Measurements from ENCODE around the gene IL11. TPM values are rescaled to one million over a fixed set of nuclear protein-coding genes. Genes with fewer than 3 reads are reported as not detected.

IL11 gene
- total RNA-seq, 1 experiment from 2014 or later = 1.8 TPM

DNA sequence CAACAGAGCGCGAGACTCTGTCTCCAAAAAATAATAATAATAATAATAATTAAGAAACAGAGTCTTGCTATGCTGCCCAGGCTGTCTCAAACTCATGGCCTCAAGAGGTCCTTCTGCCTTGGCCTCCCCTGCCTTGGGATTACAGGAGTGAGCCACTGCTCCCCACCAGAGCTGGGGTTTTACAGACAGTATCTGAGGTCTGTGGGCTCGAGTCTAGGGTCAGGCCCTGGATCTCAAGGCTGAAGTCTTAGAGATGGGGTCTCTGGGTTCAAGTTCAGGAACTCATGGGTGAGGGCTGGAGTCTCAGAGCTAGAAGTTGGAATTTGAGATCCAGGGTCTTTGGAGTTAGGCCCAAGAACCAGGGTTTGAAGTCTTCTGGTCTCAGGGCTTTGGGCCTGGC is 3.5 kb downstream of the IL11 start (continued):
- TF ChIP-seq JUN (CRISPR knock-in tag; IDR thresholded peaks at IDR 0.05) (no peak), RORB (CRISPR knock-in tag; IDR thresholded peaks at IDR 0.05) (no peak), GTF2I (CRISPR knock-in tag; conservative IDR thresholded peaks at IDR 0.05) (no peak)
- TF ChIP-seq, protein P1, sequence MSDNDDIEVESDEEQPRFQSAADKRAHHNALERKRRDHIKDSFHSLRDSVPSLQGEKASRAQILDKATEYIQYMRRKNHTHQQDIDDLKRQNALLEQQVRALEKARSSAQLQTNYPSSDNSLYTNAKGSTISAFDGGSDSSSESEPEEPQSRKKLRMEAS (CRISPR knock-in tag; IDR thresholded peaks at IDR 0.05) = no peak
- TF ChIP-seq, protein P2, sequence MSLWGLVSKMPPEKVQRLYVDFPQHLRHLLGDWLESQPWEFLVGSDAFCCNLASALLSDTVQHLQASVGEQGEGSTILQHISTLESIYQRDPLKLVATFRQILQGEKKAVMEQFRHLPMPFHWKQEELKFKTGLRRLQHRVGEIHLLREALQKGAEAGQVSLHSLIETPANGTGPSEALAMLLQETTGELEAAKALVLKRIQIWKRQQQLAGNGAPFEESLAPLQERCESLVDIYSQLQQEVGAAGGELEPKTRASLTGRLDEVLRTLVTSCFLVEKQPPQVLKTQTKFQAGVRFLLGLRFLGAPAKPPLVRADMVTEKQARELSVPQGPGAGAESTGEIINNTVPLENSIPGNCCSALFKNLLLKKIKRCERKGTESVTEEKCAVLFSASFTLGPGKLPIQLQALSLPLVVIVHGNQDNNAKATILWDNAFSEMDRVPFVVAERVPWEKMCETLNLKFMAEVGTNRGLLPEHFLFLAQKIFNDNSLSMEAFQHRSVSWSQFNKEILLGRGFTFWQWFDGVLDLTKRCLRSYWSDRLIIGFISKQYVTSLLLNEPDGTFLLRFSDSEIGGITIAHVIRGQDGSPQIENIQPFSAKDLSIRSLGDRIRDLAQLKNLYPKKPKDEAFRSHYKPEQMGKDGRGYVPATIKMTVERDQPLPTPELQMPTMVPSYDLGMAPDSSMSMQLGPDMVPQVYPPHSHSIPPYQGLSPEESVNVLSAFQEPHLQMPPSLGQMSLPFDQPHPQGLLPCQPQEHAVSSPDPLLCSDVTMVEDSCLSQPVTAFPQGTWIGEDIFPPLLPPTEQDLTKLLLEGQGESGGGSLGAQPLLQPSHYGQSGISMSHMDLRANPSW (CRISPR knock-in tag; conservative IDR thresholded peaks at IDR 0.05; ENCODE audit: low read depth) = no peak

DNA sequence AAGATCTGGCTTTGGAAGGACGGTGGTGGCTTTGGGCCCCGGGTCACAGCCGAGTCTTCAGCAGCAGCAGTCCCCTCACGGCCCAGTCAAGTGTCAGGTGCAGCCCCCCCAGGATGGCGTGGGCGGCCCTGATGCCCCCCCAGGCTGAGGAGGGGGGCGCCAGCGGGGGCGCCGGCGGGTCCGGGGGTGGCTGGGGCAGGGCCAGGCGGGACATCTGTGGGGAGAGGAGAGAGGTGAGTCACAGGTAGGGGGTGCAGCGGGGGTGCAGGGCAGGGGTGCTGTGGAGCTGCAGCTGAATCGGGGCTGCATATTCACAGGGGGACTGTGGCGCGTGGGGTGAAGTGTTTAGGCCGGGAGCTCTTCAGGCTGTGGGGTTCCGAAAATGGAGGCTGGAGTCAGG is 4.3 kb downstream of the IL11 start:
- no peaks in the 10 kb centered on the region for H3K36me3 Mint-ChIP-seq
- ATAC-seq (no peak), DNase-seq (ENCODE audit: low spot score) (no peak)
- no peaks in the 10 kb centered on the region for H3K9me3 Mint-ChIP-seq
- POLR2A ChIA-PET = no interaction called here
- H3K27me3 Mint-ChIP-seq (ENCODE audit: low read depth) = peaks cover 66% of the 10 kb centered on the region
- no peak overlapping the region for H3K4me3 Mint-ChIP-seq
- H3K4me1 Mint-ChIP-seq = peaks cover 7% of the 10 kb centered on the region
- CTCF ChIA-PET = interaction anchor here (1.0 to 1.3 kb wide), 4 partner anchors 10 to 52 kb away, joined by 3 to 4 read pairs (median 3); no protein-coding TSS in a partner anchor
- no peak overlapping the region for H3K27ac Mint-ChIP-seq
- TF ChIP-seq, protein P3, sequence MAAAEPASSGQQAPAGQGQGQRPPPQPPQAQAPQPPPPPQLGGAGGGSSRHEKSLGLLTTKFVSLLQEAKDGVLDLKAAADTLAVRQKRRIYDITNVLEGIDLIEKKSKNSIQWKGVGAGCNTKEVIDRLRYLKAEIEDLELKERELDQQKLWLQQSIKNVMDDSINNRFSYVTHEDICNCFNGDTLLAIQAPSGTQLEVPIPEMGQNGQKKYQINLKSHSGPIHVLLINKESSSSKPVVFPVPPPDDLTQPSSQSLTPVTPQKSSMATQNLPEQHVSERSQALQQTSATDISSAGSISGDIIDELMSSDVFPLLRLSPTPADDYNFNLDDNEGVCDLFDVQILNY (CRISPR knock-in tag; IDR thresholded peaks at IDR 0.05) = no peak
- TF ChIP-seq TEAD4 (CRISPR knock-in tag; IDR thresholded peaks at IDR 0.05) (no peak), ELF4 (CRISPR knock-in tag; IDR thresholded peaks at IDR 0.05; ENCODE audit: low read depth) (no peak), CBFB (CRISPR knock-in tag; IDR thresholded peaks at IDR 0.05; ENCODE audit: low read depth) (no peak), NFE2L1 (CRISPR knock-in tag; IDR thresholded peaks at IDR 0.05) (no peak), ZNF232 (CRISPR knock-in tag; IDR thresholded peaks at IDR 0.05) (no peak), IRF2 (CRISPR knock-in tag; IDR thresholded peaks at IDR 0.05; ENCODE audit: borderline replicate concordance, low read depth) (no peak), MXD4 (CRISPR knock-in tag; IDR thresholded peaks at IDR 0.05; ENCODE audit: borderline replicate concordance) (no peak)
- TF ChIP-seq, protein P4, sequence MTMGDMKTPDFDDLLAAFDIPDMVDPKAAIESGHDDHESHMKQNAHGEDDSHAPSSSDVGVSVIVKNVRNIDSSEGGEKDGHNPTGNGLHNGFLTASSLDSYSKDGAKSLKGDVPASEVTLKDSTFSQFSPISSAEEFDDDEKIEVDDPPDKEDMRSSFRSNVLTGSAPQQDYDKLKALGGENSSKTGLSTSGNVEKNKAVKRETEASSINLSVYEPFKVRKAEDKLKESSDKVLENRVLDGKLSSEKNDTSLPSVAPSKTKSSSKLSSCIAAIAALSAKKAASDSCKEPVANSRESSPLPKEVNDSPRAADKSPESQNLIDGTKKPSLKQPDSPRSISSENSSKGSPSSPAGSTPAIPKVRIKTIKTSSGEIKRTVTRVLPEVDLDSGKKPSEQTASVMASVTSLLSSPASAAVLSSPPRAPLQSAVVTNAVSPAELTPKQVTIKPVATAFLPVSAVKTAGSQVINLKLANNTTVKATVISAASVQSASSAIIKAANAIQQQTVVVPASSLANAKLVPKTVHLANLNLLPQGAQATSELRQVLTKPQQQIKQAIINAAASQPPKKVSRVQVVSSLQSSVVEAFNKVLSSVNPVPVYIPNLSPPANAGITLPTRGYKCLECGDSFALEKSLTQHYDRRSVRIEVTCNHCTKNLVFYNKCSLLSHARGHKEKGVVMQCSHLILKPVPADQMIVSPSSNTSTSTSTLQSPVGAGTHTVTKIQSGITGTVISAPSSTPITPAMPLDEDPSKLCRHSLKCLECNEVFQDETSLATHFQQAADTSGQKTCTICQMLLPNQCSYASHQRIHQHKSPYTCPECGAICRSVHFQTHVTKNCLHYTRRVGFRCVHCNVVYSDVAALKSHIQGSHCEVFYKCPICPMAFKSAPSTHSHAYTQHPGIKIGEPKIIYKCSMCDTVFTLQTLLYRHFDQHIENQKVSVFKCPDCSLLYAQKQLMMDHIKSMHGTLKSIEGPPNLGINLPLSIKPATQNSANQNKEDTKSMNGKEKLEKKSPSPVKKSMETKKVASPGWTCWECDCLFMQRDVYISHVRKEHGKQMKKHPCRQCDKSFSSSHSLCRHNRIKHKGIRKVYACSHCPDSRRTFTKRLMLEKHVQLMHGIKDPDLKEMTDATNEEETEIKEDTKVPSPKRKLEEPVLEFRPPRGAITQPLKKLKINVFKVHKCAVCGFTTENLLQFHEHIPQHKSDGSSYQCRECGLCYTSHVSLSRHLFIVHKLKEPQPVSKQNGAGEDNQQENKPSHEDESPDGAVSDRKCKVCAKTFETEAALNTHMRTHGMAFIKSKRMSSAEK (CRISPR knock-in tag; IDR thresholded peaks at IDR 0.05; ENCODE audit: borderline replicate concordance) = no peak
- TF ChIP-seq, protein P5, sequence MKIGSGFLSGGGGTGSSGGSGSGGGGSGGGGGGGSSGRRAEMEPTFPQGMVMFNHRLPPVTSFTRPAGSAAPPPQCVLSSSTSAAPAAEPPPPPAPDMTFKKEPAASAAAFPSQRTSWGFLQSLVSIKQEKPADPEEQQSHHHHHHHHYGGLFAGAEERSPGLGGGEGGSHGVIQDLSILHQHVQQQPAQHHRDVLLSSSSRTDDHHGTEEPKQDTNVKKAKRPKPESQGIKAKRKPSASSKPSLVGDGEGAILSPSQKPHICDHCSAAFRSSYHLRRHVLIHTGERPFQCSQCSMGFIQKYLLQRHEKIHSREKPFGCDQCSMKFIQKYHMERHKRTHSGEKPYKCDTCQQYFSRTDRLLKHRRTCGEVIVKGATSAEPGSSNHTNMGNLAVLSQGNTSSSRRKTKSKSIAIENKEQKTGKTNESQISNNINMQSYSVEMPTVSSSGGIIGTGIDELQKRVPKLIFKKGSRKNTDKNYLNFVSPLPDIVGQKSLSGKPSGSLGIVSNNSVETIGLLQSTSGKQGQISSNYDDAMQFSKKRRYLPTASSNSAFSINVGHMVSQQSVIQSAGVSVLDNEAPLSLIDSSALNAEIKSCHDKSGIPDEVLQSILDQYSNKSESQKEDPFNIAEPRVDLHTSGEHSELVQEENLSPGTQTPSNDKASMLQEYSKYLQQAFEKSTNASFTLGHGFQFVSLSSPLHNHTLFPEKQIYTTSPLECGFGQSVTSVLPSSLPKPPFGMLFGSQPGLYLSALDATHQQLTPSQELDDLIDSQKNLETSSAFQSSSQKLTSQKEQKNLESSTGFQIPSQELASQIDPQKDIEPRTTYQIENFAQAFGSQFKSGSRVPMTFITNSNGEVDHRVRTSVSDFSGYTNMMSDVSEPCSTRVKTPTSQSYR (CRISPR knock-in tag; IDR thresholded peaks at IDR 0.05) = no peak
- TF ChIP-seq, protein P6, sequence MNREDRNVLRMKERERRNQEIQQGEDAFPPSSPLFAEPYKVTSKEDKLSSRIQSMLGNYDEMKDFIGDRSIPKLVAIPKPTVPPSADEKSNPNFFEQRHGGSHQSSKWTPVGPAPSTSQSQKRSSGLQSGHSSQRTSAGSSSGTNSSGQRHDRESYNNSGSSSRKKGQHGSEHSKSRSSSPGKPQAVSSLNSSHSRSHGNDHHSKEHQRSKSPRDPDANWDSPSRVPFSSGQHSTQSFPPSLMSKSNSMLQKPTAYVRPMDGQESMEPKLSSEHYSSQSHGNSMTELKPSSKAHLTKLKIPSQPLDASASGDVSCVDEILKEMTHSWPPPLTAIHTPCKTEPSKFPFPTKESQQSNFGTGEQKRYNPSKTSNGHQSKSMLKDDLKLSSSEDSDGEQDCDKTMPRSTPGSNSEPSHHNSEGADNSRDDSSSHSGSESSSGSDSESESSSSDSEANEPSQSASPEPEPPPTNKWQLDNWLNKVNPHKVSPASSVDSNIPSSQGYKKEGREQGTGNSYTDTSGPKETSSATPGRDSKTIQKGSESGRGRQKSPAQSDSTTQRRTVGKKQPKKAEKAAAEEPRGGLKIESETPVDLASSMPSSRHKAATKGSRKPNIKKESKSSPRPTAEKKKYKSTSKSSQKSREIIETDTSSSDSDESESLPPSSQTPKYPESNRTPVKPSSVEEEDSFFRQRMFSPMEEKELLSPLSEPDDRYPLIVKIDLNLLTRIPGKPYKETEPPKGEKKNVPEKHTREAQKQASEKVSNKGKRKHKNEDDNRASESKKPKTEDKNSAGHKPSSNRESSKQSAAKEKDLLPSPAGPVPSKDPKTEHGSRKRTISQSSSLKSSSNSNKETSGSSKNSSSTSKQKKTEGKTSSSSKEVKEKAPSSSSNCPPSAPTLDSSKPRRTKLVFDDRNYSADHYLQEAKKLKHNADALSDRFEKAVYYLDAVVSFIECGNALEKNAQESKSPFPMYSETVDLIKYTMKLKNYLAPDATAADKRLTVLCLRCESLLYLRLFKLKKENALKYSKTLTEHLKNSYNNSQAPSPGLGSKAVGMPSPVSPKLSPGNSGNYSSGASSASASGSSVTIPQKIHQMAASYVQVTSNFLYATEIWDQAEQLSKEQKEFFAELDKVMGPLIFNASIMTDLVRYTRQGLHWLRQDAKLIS (CRISPR knock-in tag; IDR thresholded peaks at IDR 0.05; ENCODE audit: borderline replicate concordance) = no peak
- TF ChIP-seq, protein P7, sequence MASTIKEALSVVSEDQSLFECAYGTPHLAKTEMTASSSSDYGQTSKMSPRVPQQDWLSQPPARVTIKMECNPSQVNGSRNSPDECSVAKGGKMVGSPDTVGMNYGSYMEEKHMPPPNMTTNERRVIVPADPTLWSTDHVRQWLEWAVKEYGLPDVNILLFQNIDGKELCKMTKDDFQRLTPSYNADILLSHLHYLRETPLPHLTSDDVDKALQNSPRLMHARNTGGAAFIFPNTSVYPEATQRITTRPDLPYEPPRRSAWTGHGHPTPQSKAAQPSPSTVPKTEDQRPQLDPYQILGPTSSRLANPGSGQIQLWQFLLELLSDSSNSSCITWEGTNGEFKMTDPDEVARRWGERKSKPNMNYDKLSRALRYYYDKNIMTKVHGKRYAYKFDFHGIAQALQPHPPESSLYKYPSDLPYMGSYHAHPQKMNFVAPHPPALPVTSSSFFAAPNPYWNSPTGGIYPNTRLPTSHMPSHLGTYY (CRISPR knock-in tag; IDR thresholded peaks at IDR 0.05) = no peak
- TF ChIP-seq, protein P8, sequence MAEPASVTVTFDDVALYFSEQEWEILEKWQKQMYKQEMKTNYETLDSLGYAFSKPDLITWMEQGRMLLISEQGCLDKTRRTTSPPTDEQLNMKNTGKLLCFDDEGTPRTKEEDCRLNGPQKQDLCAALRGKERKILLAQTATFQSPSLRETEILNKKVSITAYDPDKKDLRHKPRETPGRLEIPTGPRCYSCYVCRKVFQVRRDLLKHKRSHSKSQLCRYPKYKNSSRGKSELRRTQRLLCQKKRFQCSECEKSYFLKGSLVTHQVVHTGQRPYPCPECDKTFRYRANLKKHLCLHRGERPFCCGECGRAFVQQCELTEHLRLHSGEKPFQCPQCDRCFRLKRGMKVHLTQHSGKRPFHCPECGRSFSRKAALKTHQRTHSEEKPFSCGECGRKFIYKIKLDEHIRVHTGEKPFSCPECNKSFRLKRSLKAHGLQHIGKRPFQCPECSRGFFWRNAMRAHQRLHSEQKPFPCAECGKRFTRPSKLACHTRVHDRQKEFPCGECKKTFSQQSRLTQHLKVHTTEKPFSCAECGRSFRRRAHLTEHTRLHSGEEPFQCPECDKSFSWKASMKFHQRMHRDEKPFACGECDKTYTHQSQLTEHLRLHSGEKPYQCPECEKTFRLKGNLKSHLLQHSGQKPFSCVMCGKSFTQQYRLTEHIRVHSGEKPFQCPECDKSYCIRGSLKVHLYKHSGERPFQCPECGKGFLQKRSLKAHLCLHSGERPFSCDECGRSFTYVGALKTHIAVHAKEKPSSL (CRISPR knock-in tag; conservative IDR thresholded peaks at IDR 0.05) = no peak

All from WTC11 (cell line).